GM21825 (cell line): ENCODE measurements around the gene FADS1.

Source experiments
- ATAC-seq: cut with Tn5 transposase; IDR thresholded peaks from one replicate; pipeline ENCODE4 v1.9.1; 2021; ENCODE audit warnings: mild to moderate bottlenecking, moderate library complexity; ENCODE audit not compliant: unreplicated experiment

Gene FADS1

GRCh38 chr11:61763930-61764605 lies 52.7 kb downstream of the FADS1 start:
- no peak for ATAC-seq

- no peak for ATAC-seq
Measured at GRCh38 chr11:61762798-61763197, 54.0 kb downstream of the FADS1 start.

GRCh38 chr11:61762223-61762615 lies 54.6 kb downstream of the FADS1 start:
- ATAC-seq: no peak

GRCh38 chr11:61761440-61762222 lies 55.2 kb downstream of the FADS1 start:
- no peak for ATAC-seq

- no peak for ATAC-seq
Measured at GRCh38 chr11:61760946-61761345, 55.9 kb downstream of the FADS1 start.

GRCh38 chr11:61757213-61757862 lies 59.5 kb downstream of the FADS1 start:
- ATAC-seq: no peak

DNA sequence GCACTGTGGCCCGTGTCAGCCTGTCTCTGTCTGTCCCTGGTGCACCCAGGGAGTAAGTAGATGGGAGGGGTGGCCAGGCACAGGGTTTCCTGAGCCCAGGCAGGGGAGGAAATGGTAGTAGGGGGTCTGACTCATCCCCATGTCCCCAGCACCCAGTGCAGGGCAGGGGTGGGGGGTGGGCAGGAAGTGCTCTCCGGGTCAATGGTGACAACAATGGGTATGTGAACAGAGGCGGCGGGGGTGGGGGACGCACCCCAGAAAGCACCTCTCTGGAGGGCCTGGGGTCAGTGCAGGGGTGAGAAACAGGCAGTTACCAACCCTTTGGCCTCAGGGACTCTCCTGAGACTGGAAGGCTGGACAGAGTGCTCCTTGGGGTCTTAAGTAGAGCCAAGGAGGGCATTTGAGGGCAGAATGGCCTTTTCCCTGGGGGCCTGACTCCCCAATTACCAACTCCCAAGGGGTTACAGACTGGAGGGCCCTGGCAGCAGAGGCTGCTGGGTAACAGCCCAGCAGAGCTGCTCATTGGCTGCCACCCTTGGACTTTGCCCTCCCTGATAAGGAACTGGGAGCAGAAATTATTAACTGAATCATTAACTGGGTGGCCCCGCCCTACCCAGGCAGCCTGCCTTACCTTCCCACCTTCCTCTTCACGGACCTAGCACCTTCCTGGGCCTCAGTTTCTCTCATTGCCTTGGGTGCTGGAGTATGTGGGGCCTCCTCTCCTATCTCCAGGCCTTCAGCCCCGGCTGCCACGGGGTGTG lies 60.2 kb downstream of the FADS1 start:
- no peak for ATAC-seq

DNA sequence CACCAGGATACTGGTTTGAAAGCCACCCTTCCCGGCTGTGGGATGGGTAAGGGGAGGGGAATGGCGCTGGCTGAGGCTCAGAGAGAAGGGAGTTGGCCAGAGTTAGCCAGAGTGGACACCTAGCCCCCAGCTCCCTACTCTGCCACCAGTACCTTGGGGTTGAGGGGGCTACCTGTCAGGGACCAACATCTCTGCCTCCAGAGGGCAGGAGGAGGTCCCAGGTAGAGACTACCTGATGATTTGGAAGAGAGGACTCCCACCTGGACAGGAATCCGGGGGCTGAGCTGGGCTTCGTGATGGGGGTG lies 60.7 kb downstream of the FADS1 start:
- ATAC-seq: no peak

GRCh38 chr11:61754534-61755482 lies 62.0 kb downstream of the FADS1 start:
- no peak for ATAC-seq

GRCh38 chr11:61753672-61754071 lies 63.1 kb downstream of the FADS1 start:
- ATAC-seq: no peak

DNA sequence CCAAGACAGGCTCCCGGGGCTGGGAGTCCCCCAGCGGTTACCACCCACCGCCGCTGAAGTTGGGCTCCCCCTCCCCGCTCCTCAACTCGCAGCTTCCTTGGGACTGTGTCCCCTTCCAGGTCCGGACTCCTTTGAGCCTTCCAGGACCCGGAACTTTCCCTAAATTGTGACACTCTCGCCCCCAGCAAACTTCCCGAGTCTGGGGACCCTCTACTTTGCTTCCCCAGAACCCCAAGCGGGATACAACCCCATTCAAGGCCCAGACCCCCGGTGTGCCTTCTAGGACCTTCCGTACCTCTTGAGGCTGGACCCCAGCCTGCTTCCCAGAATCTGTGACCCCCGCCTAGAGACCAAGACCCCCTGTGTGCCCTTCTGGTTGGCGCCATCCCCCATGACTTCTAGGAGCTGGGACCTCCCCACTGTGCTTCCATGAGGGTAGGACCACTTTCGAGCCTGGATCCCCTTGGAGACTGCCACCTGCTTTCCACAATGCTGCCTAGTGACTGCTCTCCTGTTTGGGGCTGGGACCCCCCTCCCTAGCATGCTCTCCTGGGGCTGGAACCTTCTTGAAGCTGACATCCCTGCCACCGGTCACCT lies 63.8 kb downstream of the FADS1 start:
- no peak for ATAC-seq

- ATAC-seq: no peak
Measured at GRCh38 chr11:61752117-61752924, 64.5 kb downstream of the FADS1 start, which contains the start of gene MYRF. TSS of gene MYRF (plus strand) at chr11:61752636. CDS start at chr11:61752745, 109 bp downstream.

GRCh38 chr11:61751384-61751783 lies 65.4 kb downstream of the FADS1 start:
- no peak for ATAC-seq

GRCh38 chr11:61750631-61751273 lies 66.1 kb downstream of the FADS1 start:
- no peak for ATAC-seq
